Measurements from ENCODE around the gene STK11.

Gene STK11

DNA sequence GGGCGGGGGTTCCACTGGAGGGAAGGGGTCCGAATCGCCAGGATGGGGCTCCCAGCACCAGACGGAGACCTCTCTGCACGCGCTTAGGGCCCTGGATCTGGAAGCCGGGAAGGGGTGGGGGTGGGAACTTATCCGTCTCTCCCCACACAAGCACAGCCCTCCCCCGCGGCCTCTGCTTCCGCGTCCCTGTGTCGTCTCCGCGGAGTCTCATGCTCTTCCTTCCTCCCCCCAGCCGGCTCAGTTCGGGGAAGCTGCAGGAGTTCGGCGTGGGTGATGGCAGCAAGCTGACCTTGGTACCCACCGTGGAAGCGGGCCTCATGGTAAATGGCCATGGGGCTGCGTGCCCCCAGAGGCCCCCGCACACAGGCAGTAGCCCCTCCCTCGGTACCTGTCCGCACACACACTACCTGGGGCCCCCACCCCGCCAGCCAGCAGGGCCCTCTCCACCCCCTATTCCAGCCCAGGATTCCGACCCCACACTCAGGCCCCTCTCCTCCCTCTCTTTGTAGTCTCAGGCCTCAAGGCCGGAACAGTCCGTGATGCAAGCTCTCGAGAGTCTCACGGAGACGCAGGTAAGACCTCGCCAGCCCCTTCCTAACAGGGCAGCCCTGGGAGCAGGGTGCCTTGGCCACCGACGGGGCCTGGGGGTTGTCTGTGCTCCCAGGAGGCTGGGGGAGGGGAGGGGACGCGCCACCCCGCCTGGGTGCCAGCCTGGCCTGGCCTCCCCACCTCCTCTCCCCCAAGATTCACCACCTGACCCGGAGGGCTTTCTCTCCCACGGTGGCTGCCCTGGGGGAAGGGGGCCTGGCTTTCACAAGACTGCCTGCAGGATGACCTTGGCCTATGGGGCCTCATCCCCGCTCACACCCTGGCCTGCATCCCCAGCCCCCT lies 46.0 kb downstream of the STK11 start:
- DNase-seq (ENCODE audit: low spot score): no peak

DNA sequence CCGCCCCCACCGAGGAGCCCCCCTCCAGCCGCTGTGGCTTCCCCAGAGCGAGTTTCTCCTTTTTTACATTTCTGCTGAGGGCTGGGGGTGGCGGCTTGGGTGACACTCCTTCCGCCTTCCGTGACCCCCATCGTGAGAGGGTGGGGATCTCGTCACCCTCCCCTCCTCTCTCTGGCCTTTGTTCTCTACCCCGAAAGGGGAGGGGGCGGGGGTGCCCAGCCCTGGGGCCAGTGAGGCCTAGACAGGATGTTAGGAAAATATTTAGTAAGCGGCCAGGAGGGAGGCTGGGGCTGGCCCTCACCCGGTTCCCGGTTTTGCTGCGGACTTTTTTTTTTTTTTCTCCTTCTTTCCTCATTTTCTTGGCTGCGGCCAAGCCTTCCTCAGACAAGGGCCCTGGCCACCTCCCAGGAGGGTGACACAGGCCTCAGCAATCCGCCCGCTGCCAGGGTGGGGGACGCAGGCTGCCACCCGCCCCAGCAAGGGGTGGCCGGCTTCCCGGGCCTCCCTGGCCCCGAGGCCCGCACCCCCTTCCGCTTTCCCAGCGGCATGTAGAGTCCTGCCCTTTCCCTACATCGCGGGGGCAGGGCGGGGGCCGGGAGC lies 46.7 kb downstream of the STK11 start:
- peak; percentile 91 for DNase-seq (ENCODE audit: low spot score)

DNA sequence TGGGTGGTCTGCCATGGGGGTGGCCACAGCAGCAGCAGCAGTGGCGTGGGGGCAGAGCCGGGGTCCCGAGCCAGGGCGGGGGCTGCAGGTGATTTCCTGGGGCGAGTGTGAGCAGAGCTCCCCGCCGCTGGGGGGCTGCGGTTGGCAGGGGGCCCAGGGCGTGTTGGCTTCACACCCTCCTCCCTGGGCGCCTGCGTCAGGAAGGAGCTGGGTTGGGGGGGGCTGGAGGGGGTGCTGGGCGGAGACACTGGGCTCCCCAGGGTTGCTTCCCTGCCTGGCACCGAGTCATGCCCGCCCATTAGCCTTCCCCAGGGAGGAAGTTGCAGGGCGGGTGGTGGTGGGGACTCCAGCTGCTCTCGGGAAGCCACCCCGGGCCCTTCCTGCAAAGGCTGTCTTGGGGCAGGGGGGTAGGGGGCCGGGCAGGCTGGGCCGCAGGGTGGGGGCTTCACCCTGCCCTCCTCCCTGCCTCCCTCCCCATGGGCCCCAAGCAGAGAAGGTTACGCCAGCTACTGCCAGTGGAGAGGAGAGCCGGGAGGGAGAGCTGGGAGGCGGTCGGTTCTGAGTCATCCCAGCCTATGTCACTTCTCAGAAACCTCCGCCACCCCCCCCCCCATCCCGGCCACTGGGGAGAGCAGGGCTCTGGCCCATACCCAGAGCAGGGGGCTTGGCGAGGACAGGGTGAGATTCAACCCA lies 47.4 kb downstream of the STK11 start:
- DNase-seq (ENCODE audit: low spot score): peak; percentile 95

DNA sequence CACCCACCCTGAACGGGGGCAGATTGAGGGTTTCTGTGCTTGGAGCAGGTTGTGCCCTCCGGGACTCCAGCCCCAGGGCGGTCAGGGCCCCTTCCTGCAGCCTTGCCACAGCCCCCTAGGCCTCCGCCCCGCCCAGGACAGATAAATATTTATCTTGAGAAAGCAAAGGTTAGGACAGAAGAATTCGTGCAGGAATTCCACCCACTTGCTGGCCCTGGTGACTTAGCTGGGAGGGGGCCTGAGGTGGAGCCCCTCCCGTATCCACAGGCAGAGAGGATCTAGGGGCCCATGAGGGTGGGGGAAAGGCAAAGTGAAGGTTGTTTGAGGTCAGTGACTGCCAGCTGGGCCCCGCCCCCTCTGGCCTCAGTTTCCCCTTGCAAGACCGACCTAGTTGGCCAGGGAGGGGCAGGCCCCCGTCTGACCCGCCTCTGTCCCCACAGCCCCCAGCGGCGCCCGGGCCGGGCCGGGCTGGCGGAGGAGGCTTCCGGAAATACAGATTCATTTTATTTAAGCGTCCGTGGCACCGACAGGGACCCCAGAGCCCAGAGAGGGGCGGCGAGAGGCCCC lies 48.0 kb downstream of the STK11 start:
- DNase-seq (ENCODE audit: low spot score): no peak

DNA sequence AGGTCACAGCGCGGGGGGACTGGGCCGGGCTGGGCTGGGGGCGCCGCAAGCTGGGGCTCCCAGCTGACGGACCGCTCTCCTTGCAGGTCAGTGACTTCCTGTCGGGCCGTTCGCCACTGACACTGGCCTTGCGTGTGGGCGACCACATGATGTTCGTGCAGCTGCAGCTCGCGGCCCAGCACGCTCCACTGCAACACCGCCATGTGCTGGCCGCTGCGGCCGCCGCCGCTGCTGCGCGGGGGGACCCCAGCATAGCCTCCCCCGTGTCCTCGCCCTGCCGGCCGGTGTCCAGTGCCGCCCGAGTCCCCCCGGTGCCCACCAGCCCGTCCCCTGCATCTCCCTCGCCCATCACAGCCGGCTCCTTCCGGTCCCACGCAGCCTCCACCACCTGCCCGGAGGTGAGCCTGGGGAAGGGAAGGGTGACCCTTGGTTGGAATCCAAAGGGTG lies 48.5 kb downstream of the STK11 start:
- no peak for DNase-seq (ENCODE audit: low spot score)

DNA sequence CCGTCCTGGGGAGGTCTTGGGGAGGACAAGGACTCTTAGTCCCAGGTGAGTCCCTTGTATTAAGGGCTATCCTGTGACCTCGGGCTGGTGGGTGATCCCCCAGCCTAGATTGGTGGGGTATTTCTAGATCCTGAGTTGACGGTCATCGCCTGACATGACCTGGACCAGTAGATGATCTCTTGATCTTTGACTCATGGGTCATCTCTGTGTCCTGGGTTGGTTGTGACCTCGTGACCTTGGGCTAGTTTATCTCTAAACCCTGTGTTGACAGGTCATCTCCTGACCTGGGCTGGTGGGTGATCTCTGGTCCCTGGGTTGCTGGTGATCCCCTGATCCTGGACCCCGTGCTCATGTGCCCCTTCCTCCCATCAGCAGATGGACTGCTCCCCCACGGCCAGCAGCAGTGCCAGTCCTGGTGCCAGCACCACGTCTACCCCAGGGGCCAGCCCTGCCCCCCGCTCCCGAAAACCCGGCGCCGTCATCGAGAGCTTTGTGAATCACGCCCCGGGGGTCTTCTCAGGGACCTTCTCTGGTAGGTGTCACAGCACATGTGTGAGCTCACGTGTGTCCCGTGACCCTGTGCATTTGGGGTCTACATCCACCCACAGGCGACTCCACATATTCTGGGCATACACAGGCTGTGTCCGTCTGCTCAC lies 49.1 kb downstream of the STK11 start:
- no peak for DNase-seq (ENCODE audit: low spot score)

DNA sequence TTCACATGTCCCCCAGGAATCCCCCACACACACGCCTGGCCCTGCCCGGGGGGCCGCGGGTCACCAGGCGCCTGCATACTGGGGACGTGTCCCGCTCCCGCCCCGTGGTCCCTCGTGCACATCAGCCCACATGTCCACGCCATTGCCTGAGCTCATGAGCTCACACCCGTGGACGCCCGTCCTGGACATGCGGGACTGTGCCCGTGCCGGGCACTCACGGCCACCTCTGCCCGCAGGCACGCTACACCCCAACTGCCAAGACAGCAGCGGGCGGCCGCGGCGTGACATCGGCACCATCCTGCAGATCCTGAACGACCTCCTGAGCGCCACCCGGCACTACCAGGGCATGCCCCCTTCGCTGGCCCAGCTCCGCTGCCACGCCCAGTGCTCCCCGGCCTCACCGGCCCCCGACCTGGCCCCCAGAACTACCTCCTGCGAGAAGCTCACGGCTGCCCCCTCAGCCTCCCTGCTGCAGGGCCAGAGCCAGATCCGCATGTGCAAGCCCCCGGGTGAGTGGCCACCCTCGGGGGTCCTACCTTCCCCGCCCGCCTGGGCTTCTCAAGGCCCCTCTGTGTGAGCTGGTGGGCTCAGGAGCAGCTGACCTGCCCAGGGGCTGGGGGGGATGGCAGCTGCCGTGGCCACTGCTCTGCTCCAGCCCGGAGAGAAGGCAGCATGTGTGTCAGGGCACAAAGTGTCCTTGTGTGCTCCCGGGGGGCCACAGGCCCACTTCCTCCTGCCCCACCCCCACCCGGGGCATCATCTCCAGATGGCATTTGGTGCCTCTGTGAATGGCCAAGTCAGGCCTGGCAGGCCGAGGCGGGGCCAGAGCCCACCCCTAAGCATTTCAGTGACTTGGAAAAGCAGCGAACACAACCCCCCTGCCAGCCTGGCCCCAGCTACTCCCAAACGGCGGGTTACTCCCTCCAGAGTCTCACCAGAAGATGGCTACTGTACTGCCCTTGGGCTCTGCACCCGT lies 49.9 kb downstream of the STK11 start:
- DNase-seq (ENCODE audit: low spot score): peak; percentile 94

DNA sequence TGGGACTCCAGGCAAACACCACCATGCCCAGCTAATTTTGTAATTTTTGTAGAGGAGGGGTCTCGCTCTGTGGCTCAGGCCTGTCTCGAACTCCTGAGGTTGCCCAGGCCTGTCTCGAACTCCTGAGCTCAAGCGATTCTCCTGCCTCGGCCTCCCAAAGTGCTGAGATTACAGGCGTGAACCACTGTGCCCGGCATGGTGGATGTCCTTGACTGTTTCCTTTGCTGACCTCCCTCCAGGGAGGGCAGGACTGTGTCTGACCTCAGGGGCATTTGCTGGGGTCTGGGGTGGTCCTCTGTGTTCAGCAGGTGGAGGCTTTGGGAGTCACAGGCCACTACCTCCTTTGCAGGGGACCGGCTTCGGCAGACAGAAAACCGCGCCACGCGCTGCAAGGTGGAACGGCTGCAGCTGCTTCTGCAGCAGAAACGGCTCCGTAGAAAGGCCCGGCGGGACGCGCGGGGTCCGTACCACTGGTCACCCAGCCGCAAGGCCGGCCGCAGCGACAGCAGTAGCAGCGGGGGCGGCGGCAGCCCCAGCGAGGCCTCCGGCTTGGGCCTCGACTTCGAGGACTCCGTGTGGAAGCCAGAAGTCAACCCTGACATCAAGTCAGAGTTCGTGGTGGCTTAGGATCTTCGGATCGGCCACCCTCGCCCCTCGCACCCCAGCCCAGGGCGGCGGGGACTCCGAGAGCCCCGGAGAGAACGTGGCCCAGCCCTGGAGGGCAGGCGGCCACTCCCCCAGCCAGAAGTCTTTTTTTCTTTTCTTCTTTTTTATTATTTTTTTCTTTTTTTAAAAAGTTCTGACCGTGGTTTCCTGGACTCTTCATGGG lies 51.3 kb downstream of the STK11 start:
- no peak for DNase-seq (ENCODE audit: low spot score)

DNA sequence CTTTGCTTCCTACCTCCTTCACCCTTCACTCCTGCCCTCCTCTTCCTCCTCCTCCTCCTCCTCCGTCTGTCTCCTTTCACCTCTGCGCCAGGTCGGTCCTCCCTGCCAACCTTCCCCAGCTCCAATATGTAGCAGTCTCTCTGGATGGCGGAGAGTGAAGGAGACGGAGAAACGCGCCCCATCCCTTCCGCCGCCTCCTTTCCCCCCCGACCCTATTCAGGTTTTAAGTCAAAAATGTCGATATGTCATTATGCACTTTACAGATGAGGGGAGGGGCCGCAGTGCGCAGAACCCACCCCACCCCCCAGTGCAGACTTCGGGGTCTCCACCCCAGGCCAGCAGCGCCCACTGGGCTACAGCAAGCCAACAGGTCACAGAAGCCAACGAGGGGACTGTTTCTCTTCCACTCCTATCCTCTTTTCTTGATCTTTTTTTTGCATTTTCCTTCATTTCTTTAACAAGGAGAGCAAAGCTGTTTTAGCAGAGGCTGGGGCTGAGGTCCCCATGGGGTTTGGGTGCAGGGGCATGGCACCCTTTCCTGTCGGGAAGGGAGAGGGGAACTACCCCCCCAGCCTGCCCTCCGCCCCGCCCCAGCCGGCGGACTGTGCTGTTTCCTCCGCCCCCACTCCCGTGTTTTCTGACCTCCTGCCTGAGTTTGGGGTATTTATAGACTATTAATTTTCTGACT lies 52.0 kb downstream of the STK11 start:
- DNase-seq (ENCODE audit: low spot score): no peak

DNA sequence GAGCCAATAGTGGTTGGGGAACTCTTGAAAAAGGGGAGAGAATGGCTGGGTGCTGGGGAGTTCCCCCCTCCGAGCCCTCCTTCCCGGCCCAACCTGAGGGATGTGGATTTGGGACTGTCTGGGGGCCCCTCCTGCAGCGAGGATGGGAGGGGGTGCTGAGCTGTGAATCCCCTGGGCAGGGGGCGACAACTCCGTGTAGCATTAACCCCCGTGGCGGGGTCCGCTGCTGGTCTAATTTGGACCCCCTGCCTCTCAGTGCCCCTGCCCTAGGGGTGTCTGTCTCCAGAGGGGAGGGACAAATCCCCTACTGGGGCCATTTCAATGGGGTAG lies 52.5 kb downstream of the STK11 start:
- no peak for DNase-seq (ENCODE audit: low spot score)

DNA sequence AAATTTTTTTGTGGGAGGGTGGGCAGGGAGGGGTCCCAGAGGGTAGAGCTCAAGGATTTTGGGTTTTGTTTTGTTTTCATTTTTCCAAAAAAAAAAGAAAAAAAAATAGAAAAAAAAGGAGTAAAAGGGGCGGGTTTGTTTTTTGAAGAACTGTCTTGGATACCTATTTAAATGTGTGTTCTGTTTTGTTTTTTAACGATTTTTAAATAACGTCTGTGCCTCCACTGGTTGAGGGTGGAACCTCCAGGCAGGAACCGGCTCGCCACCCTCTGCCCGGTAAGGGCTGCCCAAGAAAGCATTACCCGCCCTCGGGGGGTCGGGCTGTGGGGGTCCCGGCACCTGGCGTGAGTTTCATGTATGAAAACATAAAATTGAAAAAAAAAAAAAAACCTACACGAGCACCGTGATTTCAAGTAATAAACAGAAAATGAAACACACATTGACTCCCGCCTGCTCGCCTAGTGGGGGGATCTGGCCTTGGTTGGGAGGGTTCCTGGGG lies 53.2 kb downstream of the STK11 start:
- no peak for DNase-seq (ENCODE audit: low spot score)

DNA sequence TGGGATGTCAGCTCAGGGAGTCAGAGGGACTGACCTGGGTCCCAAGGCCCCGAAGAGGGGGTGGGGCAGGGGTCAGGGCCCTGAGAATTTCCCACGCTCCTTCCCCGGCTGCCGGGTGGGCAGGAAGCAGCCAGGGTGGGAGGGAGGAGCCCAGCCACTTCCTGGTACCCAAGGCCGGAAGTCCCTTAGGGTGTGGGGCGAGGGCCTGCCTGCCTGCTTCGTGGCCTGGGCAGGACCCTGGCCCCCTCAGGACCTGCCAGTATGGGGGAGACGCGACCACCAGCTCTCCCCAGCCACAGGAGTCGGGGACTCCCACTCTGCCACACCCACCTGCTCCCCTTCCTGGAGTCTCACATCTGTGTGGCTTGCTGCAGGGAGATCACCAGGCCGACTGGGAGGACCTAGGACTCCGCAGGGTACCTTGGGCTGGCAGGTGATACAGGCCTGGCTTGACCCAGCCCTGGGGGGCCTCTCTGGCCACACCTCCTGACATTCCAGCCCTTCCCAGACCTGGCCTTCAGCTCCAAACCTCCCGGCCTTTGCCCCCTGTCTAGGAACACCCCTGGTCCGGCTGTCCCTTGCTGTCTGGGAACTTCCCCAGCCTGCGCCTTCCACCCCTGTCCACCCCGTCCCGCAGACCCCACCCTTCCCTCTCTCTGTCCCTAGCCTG lies 53.8 kb downstream of the STK11 start:
- no peak for DNase-seq (ENCODE audit: low spot score)

DNA sequence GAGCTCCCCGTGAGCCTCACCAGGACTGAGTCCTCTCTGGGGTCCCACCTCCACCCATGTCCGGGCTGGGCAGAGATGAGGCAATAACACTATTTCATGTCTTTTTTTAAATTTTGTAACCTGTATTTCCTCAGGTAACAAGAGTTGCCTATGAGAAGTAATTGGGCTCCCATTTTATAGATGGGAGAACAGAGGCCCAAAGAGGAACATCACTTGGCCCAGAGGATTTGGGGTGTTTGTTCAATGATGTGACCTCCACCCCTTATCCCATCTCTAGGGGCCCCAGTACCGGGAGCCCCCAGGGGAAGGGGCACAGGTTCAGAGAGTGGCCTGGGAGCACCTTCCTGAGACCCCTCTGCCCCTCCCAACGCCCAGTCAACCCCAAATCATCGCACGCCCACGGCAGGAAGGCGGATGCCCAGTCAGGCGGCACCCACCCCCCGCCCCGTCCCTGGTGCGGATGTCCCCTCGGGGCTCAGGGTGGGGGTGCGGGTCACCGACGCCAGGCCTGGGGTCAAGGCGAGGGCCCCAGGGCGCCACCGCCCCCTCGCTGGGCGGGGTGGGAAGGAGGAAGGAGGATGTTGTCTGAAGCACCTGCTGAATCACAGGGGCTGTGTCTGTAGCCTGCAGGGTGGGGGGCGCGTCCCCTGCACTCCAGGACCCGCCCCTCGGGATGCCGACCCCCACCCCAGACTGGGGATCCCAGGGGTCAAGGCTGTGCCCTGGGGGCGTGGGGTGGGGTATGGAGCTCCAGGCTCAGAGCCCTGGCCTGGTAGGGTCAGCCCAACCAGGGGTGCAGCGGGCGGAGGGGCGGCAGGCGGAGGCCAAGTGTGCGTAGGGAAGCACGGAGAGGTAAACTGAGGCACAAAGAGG lies 54.5 kb downstream of the STK11 start:
- no peak for DNase-seq (ENCODE audit: low spot score)

DNA sequence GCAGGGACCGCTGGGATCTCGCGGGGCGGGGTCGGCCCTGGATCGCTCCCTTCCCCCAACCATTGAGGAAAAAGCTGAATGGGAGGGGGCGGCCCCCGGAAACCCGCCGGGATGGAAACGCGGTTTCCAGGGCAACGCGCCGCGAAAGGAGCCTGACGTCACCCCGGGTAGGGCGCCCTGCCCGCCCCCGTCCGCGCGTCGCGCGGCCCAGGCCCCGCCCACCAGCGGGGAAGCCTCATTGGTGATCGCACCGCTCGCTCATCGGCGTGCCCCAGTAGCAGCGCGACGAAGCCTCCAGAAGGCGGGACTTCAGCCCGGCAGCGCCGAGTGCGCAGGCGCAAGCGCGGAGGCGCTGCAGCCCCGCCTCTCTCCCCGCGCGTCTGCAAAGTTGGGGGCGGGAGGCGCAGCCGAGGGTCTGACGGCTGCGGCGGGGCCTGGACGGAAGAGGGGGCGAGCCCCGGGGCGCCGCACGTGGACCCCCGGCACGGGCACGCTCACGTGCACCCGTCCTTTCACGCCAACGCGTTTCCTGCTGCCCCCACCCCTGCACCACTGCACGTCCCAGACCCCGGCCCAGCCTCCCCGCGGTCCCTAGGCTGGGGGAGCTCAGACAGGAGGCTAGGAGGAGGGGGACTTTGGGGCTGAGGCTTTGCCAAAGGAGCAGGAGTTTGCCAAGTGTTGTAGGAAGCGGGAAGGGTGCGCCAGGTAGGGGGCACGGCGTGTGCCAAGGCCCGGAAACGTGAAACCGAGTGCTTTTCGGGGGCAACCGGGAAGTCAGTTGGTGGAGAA lies 55.4 kb downstream of the STK11 start:
- DNase-seq (ENCODE audit: low spot score): peak; percentile 95

DNA sequence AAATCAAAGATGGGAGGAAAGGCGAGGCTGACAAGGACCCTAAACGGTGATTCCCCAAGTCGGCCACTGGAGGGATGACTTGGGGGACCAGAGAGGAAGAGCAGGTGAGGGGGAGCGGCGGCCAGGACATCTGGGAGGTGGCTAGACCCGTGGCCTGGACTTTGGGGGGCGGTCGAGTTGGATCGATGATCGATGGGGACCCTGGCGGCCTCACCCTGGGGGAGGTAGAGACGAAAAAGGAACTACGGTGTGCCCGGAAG lies 55.9 kb downstream of the STK11 start:
- DNase-seq (ENCODE audit: low spot score): no peak

DNA sequence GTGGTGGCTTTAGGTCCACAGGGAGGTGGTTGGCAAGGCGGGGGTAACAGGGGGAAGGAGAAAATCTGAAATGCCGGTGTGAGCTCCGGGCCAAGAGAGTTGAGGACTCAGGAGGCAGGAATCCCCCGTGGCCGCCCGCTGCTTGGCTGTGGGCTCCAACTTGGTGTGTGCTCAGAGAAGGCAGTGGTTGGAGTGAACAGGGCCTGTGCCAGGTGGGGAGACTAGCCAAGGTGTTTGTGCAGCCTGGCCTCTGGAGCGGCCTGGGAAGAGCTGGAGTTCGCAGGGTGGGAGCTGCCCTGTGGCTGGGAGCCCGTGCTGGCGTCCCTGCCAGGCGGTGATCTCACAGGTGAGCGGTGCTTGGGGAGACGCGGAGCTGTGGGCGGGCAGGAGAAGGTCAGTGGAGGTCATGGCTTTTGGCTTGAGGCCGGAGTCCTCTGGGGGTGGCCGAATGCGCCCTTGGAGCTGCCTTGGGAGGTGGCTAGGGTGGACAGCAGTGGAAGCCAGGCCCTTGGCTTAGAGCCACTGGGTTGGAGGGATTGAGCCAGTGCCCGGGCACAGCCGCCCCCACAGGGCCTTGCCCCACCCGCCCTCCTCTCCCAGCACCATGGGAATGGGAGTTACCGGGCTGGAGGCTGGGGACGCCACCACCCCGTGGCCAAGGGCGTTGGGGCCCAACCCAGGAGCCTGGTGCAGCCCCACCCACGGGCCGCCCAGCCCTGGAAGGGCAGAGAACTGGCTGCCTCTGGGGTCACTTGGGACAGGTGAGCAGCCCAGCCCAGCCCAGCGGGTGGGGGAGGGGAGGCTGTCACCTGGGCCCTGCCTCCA lies 56.4 kb downstream of the STK11 start:
- no peak for DNase-seq (ENCODE audit: low spot score)
